LoVo (cell line): ENCODE measurements around the gene IRX3.

ENCODE experiments used
- DNase-seq: peaks from one replicate; pipeline ENCODE4 v3.0.0-alpha.2; 2016; ENCODE audit warnings: low spot score

The IRX3 gene

DNA sequence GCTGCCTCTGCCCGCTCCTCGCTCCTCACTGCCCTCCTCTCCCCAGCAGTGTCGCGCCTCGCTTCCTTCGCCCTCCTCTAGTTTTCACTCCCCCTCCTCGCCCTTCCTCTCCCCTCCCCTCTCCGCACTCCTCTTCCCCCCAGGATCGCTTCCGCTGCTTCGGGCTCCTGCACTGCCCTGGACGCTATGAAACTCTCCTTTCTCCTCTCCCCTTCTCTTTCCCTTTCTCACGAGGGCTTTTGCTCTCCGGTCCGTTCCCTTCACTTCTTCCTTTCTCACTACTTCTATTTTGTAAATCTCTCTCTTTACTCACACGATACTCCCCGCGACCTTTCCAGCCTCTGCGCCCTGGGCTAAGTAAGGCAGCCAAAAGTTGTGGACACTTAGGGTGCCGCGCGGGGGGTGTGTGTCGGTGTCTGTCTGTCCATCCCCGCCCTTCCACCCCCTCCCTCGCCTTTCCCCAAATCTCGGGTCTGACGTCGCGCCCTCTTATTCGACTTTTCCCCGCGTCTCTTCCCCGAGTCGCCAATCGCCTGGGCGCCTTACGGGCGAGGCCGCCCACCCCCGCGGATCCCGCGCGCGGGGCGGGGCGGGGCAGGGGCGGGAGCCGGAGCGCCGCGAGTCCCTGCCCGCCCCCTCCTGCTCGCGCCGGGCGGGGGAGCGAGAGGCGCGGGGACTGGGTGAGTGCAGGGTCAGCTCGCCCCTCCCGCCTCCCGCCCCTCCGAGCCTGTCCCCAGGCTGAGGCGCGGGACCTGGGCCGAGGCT is at the start of gene IRX3:
IRX3 (minus strand) TSS at position 422 of the 765 bp plus-strand sequence. CDS start 737 bp downstream, outside the sequence.
- DNase-seq, result peak; percentile 46

DNA sequence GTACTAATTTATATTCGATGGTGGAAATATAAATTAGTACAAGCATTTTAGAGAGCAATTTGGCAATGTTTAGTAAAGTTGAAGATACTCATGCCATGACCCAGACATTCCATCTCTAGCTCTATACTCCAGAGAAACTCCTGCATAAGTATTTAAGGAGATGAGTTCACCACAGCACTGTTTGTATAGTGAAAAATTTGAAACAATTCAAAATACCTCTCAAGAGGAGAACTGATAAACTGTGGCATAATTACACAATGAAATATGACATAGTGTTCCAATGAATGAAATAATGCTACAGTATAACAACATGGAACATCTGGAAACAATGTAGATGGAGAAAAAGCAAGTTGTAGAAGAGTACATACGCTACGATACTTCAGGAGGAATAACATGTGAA is 48.6 kb upstream of the IRX3 start:
- no peak for DNase-seq

DNA sequence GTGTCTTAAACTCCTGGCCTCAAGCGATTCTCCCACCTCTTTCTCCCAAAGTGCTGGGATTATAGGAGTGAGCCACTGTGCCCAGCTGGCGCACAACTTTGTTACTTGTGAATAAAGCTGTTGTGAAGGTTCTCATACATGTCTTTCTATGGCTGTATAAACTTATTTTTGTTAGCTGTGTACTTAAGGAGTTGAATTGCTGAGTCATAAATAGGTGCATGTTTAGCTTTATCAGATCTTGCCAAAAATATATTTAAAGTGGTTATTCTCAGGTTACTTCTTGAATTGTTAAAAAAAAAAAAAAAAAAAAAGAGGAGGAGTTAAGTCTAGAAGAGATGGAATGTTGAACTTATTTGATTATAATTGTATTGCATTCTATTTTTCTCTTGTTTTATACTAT is 47.6 kb upstream of the IRX3 start:
- DNase-seq, result no peak

DNA sequence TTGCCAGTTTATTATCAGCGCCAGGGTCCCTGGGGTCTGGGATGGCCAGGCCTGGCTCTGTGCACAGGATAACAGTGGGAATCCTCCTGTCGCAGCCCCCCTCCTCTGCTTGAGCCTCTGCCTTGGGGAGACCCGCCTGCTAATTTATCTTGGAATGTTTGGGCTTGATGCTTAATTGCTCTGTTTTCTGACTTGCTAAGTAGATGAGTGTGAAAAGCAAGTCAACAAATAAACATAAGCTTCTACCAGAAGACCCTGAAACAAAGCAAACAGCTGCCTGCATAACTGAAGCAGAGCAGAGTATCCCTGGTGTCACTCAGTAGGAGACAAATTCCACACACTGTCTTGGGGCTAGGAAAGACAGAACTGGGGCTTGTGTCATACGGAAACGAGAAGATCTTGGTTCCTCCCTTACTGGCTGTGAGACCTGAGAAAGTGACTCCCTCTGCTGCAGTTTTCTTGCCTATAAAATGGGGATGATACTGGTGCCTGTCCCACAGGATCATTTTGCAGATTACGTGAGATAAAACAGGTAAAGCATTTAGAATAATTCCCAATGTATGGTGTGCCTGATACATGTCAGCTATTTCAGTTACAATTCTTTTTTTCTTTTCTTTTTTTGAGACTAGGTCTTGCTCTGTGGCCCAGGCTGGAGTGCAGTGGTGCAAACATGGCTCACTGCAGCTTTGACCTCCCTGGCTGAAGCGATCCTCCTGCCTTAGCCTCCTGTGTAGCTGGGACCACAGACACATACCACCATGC is 44.8 kb upstream of the IRX3 start:
- no peak for DNase-seq

DNA sequence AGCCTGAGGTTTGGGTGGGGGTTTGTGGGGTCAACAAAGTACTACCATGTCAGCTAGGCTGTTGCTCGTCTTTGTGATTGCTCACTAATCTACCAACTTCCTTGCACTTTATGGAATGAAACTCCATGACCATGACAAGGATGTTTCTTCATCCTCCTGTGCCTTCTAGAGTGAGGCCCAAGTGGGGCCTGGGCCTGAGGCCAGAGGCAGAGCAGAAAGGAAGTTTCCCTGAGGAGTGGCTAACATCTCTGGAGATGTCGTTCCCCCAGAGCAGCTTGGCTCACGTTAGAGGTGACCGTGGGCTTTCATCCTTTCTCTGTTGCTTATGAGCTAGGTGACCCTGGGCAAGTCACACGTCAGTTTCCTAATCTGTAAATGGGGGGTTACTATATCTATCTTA is 41.0 kb upstream of the IRX3 start:
- DNase-seq, result no peak

DNA sequence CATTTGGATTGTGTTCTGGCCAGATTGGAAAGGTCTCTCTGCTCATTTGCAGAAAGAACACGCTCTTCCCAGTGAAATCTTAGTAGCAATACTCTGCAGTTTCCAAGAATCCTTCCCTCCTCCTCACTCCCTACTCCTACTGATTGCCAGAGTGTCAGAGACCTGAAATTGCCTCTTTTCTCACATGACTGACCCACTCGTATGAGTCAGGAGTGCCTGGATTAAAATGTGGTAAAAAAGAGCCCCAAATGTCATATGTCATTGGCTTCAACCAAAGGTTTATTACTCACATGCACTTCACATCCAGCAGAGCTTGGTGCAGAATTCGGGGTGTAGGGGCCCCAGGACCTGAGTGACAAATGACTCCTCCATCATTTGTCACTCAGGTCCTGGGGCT is 39.7 kb upstream of the IRX3 start:
- no peak for DNase-seq

DNA sequence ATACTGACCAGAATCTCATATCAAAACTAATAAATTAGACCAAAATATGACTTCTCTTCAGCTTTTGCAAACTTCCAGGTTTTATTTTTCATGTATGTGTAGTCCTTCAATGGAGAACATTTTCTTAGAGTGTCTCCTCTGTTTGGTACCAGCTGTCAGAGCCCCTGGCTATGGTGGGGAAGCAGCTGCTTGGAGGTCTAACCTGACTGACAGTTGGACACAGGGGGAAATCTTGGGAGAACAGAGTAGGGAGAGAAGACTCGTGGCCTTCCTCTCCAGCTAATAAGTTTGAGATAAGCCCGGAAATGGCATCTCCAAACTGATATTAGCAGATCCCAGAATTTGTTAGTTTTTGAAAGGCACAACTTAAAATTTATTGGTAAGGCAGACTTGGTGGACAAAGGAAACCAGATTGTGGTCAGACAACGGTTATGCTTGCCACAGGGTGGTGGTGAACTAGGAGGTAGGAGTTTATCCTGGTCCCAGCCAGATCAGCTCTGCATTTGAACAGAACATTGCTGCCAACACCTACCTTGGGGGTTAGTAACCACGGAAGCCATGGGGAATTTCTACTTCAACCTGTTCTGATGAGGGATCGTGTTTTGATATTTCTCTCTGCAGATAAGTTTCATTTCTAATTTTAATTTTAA is 39.2 kb upstream of the IRX3 start:
- DNase-seq, result no peak

DNA sequence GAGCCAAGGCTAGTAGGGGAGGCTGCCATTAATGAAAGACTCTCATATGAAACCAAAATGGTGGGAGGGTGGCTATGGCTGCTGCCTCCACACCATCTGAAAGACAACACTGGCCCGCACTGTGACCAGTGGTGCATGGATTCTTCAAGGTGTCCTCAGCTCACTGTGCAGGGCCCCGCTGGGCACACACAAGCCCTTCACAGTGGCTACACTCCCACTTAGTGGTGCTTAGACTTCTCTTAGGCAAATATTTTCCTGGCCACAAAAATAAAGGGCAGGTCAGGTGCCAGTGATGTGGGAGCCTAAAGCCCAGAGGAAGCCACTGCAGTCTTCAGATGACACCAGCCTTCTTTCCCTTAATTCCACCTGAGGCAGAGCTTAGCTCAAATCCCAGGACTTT is 38.1 kb upstream of the IRX3 start:
- DNase-seq, result no peak

DNA sequence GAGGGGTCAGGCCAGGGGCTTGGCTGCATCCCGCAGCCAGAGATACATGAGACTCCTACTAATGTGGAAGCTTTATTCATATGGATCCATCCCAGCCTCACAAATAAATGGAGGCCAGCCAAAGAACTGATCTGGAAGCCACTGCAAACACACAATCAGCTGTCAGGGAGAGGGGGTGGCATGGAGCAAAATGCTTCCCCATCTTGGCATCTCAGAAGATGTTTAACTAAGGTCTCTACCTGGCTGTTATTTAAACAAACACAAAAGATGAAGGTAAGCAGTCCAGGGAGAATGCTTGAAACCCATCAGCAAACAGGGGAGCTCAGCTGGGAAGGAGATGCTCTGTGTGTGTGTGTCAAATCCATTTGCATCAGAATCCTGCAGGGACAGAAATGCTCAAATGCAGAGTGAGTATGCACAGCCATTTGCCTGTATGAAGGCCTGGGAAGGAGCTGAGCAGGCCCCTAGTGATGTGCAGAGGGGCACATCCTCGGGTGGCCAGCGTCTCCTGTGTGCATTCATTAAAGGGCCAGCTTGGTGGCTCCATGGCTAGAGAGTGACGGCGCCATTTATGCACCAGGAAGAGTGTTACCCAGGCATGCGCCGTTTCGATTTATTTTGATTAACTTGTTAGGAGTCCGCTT is 34.2 kb upstream of the IRX3 start:
- DNase-seq, result no peak

DNA sequence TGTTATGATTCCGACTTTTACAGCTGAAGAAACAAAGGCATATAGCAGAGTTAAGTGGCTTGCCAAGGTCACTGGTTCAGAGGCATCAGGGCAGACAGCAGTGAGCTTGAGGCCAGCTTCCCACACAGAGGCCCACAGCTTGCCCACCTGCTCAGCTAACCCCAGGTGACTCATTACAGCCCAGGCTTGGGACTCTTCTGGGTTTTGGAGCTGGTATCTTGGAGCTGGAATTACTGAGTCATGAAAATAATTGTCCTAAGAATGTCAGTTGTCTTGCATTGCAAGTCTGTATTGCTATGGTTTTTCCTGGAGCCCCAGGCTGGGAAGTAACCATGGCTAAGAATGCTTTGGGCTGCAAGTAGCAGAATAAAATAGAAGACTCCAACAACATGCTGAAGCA is 32.4 kb upstream of the IRX3 start:
- DNase-seq, result no peak

DNA sequence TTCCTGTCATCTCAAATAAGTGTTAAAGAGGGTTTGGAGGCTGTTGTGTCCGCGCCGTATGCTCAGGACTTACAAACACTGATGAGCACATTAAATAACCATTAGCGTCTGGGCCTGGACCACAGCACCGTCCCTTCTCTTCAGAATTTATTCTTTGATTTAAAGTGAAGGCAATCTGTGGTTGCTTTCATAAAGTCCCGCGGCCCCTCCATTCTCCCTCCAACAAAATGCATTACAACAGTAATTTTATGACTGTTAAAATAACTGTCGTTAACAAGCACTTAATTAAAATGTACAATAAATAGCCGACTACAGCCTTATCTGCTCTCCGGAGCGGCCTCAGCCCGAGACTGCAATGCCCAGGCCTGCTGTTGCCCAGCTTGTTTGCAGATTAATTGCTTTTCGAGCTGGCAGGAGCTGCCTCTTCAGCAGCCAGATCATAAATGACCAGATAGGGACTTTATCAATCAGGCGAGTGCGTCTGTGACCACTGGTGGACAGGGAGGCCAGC is 30.6 kb upstream of the IRX3 start:
- no peak for DNase-seq

DNA sequence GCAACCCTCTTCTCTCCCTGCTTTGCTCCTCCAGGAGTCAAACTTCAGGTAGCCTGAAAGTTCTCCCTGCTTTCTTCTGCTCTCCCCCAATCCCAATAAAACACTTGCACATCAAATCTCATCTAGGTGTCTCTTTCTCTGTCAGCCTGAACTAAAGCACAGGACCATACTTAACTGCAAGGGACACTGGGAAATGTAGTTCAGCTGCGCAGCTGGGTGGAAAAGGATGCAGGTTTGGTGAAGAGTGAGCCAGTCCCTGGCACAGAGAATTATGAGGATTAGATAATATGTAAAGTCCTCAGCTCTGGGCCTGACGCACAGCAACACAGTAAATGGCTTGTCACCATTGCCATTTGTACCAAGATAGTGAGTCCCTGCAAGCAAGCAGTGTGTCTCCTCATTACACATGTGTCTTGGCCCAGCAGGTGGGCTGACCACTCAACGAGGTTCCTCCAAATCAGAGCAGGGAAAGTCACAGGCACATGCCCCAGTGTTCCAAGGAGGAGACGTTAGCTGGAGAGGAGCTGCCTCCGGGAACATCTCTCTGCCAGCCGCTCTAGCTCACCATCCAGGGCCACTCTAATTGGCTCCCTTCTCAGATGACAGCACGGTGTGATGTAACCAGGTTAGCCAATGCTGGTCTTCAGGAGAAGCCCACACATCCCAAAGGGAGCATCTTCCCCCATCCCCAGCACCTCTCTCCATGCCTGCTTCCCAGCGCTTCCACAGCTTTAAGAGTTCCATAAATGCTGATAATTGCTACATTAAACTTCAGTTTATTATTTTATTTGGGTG is 29.7 kb upstream of the IRX3 start:
- DNase-seq, result no peak

DNA sequence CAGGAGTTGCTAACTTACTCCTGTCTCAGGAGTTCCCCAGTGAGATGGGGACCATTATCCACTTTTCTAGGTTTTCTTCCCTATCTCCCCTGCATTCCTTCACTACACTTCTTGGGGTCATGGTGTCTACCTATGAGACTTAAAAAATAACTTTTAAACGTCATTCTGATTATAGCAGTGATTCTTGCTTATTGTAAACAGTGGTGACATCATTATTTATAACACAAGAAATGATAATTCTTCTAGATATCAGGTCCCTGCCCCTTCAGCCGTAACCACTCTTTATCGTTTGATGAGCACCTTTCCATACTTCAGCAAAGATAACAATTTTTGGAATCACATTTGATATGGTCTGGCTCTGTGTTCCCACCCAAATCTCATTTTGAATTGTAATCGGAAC is 27.2 kb upstream of the IRX3 start:
- DNase-seq, result no peak

DNA sequence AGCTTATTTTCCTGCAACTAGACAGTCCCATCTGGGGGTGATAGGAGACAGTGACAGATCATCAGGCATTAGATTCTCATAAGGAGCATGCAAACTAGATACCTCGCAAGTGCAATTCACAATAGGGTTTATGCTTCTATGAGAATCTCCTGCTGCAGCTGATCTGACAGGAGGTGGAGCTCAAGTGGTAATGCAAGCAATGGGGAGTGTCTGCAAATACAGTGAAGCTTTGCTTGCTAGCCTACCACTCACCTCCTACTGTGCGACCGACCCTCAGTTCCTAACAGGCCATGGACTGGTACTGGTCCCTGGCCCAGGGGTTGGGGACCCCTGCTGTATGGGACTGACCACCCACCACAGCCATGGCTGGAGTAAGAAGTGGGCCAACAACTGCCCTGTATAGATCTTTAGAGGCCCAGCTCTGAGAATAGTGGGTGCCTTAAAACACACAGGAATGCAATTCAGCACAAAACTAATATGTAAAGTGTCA is 26.0 kb upstream of the IRX3 start:
- DNase-seq, result no peak

DNA sequence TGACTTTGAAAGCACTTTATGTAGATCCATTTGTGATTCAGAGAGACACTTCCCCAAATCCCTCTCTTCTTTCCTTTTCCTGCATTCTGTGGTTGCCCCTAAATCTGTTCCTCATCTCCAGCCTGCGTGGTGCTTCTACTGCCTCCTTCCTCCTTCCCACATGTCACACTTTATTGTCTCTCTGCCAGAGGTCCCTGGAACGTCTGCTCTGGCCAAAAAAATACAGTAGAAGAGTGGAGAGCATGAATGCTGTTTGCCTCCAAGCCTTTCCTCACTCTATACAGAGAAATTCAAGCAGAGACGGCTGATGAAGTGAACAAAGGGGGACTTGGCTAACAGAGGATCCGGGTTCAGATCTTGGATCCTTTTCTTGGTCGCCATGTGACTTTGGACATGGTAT is 22.8 kb upstream of the IRX3 start:
- DNase-seq, result no peak

DNA sequence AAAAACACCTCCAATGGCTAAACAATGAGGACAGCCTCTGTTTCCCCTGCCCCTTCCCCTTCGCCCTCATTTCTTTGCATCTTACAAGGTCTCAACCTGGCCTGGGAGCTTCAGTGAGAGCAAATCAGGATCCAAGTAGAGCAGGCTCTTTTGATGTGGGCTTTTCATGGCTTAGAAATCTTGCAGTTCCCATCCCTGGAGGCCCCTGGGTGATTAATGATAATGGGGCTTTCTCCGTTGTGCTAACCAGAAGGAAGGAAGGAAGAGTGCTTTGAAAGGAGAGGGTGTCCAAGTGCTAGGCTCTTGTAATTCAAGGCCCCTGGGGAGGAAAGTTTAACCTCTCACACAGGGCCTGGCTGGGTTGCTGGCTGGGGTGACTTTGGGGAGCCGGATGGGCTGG is 18.5 kb upstream of the IRX3 start:
- no peak for DNase-seq

DNA sequence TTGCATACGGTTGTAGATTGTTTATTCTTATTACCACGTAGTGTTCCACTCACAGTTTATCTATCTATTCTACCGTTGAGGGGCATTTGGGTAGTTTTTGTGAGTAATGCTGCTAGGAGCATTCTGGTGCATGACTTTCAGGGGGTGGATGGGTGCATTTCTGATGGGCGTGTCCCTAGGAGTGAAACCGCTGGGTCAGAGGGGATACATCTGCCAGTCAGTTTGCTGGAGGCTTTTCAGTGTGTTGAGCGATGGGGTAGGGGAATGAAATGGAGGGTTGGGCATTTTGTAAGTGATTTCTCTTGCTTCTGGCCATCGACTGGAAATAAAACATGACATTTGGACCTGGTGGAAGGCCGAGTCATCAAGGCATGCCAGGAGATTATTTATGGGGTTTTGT is 17.0 kb upstream of the IRX3 start:
- no peak for DNase-seq

DNA sequence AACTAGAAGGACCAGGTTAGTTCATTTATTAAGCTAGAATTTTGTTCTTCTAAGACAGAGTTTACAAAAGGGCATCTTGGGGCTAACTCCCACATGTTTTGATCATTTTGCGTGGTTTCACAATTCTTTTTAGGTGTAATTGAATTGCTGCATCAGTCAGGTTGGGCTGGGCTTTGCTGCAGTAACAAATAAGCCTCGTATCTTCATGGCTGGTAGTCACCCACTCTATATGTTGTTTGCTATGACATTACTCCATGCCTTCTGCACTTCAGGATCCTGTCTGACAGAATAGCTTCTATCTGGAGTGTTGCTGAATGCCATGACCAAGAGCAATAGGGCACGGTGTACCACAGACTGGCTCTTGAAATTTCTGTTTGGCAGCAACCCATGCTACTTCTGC is 10.6 kb upstream of the IRX3 start:
- no peak for DNase-seq

DNA sequence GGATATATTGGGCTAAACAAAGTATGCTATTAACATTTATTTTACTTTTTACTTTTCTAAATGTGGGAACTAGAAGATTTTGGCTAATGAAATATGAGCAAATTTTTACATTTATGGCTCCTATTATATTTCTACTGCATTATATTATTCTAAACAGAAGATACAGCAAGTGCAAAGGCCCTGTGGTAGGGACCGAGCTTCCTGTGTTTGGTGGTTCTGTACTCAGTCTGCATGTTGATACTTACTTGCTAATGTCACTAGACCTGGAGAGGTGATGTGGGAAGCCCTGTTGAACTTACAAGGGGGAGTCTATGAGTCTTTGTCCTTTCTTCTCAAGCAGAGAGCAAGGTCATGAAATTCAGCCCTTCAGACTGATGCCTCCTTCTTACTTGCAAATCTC is 10.0 kb upstream of the IRX3 start:
- no peak for DNase-seq

DNA sequence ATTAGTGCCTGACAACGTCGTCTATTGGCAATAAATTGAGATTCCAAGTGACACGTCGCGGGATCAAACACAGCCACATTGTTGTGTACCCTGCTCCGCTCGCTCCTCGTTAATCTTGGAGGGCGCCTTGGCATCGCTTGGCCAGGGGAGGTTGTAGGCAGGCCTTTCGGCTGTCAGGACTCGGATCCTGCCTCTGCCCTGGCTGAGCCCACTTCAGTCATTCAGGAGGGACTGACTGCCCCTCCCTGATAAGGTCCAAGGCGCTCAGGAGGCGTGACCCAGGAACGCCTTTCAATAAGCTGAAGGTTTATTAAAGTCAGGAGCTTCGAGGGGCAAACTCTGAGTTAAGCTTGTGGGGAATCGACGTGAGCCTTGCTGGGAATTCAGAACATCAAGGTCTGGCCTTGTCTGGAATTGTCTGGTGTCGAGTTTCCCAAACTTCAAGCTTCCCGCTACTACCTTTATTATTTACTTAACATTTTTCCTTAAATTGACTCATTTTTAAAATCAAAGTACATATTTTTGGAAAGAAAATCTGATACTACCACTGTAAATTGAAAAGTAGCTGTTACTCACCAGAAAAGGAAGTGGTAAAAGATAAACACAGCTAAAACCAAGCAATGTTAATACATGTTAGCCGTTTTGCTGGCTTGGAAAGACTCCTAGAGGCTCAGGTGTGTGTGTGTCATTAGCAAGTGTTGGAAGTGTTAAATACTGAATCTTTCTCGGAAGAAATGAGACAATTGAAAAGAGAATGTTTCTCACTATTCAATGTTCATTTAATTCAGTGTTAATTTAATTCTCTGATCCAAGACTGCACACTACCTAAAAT is 5.3 kb upstream of the IRX3 start:
- DNase-seq, result no peak
